Measurements from ENCODE around the gene FOXN1.

DNA sequence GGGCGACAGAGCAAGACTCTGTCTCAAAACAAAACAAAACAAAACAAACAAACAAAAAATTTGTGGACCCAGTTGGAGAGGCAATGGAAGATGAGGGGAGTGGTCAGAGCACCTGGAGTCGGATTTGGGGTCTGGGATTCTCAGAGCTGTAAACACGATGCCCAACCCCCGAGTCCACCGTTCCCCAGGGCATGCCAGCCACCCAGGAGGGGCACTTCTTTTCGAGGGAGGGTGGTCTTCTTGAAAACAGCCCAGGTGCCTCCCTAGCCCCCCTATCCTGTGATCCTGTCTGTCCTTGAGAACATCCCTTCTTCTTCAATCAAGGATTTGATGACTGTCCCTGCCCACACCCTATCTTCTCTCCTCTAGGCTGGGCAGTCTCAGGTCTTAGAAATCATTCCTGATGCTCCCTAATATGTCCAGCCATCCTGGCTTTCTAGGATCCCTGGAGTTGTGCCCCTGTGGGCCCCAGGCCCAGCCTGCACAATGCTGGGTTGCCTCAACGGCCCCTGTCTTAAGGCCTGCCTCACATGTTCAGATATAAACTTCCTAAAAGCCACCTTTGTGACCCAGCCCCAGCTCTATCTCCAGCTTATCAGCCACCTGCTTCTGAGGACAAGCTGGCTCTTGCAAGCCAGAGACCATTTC lies 35.8 kb upstream of the FOXN1 start:
- TF ChIP-seq, protein P1, sequence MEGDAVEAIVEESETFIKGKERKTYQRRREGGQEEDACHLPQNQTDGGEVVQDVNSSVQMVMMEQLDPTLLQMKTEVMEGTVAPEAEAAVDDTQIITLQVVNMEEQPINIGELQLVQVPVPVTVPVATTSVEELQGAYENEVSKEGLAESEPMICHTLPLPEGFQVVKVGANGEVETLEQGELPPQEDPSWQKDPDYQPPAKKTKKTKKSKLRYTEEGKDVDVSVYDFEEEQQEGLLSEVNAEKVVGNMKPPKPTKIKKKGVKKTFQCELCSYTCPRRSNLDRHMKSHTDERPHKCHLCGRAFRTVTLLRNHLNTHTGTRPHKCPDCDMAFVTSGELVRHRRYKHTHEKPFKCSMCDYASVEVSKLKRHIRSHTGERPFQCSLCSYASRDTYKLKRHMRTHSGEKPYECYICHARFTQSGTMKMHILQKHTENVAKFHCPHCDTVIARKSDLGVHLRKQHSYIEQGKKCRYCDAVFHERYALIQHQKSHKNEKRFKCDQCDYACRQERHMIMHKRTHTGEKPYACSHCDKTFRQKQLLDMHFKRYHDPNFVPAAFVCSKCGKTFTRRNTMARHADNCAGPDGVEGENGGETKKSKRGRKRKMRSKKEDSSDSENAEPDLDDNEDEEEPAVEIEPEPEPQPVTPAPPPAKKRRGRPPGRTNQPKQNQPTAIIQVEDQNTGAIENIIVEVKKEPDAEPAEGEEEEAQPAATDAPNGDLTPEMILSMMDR (IDR thresholded peaks at IDR 0.05; ENCODE audit: low read depth, low read length, missing input control), result no peak
- TF ChIP-seq FOXA1 (IDR thresholded peaks at IDR 0.05), result no peak
- no peak for TF ChIP-seq EGR1 (IDR thresholded peaks at IDR 0.05; ENCODE audit: low read depth in 2 of 2)
- TF ChIP-seq YY1 (IDR thresholded peaks at IDR 0.05), result no peak
